GM20000 (cell line): ENCODE data around the gene REG4.

ENCODE experiments used
- DNase-seq: peaks from one replicate; pipeline ENCODE4 v3.0.0; 2012; ENCODE audit warnings: low spot score
- TF ChIP-seq, protein P1 (sequence below): IDR thresholded peaks from 2 replicates; pipeline ENCODE4 v1.5.1; 2012; ENCODE audit warnings: mild to moderate bottlenecking, control low read depth; ENCODE audit errors: extremely low read depth, missing control alignments

Gene REG4

GRCh38 chr1:119748040-119748439, 63.2 kb downstream of the REG4 start:
- no peak for DNase-seq
- TF ChIP-seq, protein P1, sequence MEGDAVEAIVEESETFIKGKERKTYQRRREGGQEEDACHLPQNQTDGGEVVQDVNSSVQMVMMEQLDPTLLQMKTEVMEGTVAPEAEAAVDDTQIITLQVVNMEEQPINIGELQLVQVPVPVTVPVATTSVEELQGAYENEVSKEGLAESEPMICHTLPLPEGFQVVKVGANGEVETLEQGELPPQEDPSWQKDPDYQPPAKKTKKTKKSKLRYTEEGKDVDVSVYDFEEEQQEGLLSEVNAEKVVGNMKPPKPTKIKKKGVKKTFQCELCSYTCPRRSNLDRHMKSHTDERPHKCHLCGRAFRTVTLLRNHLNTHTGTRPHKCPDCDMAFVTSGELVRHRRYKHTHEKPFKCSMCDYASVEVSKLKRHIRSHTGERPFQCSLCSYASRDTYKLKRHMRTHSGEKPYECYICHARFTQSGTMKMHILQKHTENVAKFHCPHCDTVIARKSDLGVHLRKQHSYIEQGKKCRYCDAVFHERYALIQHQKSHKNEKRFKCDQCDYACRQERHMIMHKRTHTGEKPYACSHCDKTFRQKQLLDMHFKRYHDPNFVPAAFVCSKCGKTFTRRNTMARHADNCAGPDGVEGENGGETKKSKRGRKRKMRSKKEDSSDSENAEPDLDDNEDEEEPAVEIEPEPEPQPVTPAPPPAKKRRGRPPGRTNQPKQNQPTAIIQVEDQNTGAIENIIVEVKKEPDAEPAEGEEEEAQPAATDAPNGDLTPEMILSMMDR = no peak

- no peak for DNase-seq
- TF ChIP-seq, protein P1 = no peak
Observed at GRCh38 chr1:119747451-119747850, 63.8 kb downstream of the REG4 start.

DNA sequence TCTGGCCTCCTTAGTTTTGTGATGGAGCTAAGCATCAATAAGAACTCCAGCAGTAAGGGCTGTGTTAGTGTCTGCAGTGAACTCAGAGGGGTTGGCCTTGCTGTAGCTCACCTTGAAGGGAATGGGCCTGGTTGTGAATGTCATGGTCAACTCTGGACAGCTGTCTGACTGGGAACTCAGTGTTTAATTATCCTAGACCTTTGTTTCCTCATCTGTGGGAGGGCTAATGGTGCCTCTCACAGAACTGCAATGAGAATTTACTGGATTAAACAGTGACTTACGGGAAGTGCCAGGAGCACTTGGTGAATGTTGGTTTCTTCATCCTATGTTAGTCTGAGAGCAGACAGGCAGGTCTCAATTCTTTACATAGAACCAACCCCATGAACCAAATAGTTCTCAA, 66.2 kb downstream of the REG4 start:
- TF ChIP-seq, protein P1 = no peak
- DNase-seq = no peak

DNA sequence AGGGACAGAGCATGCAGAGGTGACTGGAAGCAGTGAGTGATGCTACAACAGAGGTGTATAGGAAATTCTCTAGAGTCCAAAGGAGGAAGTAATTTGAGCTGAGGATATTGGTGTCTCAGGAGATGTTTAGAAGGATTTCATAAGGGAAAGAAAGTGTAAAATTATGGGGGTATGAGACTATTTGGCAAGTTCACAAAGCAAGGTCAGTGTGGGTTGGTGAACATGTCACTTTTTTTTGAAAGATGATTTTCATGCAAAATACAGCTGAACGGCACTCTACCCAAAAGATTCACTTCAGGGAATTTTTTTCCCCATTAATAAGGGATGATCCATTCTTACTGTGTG, 66.7 kb downstream of the REG4 start:
- no peak for DNase-seq
- TF ChIP-seq, protein P1 = no peak
